Keratinocyte (primary cell): ENCODE data around the gene GSTA5. TPM values are rescaled to one million over a fixed set of nuclear protein-coding genes. Genes with fewer than 3 reads are reported as not detected.

Source experiments
- DNase-seq: peaks from one replicate; pipeline ENCODE4 v3.0.0-alpha.2; 2011; ENCODE audit warnings: low read depth, missing footprints, low spot score
- FAIRE-seq: peaks from 2 replicates; lab custom pipeline; 2011; peaks lifted over from hg19 to GRCh38; lab: Jason Lieb, UNC
- H2AFZ ChIP-seq: 2 replicates; pipeline ENCODE4 v1.6.0; 2012; ENCODE audit warnings: low read length, control low read depth, inconsistent platforms; ENCODE audit not compliant: control insufficient read depth
- H3K27ac ChIP-seq: 2 replicates; pipeline ENCODE4 v1.5.1; 2011; ENCODE audit warnings: low read length; ENCODE audit not compliant: control insufficient read depth, insufficient read depth
- H3K27me3 ChIP-seq: 3 replicates; pipeline ENCODE4 v1.6.0; 2011; ENCODE audit warnings: low read length; ENCODE audit not compliant: control insufficient read depth, insufficient read depth; ENCODE audit errors: extremely low read depth
- H3K36me3 ChIP-seq, 2 experiments: 2 replicates in 1 of 2; 3 replicates in 1 of 2; pipeline ENCODE4 v1.5.1; 2011; ENCODE audit warnings: low read length in 2 of 2, mild to moderate bottlenecking in 1 of 2; ENCODE audit not compliant: control insufficient read depth in 2 of 2, insufficient read depth in 2 of 2; ENCODE audit errors: extremely low read depth in 1 of 2
- H3K4me1 ChIP-seq: 3 replicates; pipeline ENCODE4 v1.5.1; 2011; ENCODE audit warnings: low read length; ENCODE audit not compliant: control insufficient read depth, insufficient read depth; ENCODE audit errors: extremely low read depth
- H3K4me2 ChIP-seq: 3 replicates; pipeline ENCODE4 v1.6.0; 2011; ENCODE audit warnings: low read depth, low read length; ENCODE audit not compliant: control insufficient read depth, insufficient read depth; ENCODE audit errors: extremely low read depth
- H3K4me3 ChIP-seq, 3 experiments: fragments of 200-600 bp in 1 of 3; sonication (generic) in 1 of 3; 2 replicates in 2 of 3; 3 replicates in 1 of 3; pipeline ENCODE4 v1.5.1; 2011 to 2016; ENCODE audit warnings: low read length in 3 of 3, mild to moderate bottlenecking in 3 of 3, control low read depth in 2 of 3, inconsistent platforms in 1 of 3, low read depth in 1 of 3, mixed read lengths in 1 of 3, mixed run types in 1 of 3, moderate library complexity in 1 of 3; ENCODE audit not compliant: control insufficient read depth in 2 of 3, insufficient read depth in 2 of 3; ENCODE audit errors: extremely low read depth in 1 of 3
- H3K79me2 ChIP-seq: 2 replicates; pipeline ENCODE4 v1.6.0; 2012; ENCODE audit warnings: low read length; ENCODE audit not compliant: control insufficient read depth, insufficient read depth
- H3K9ac ChIP-seq: 3 replicates; pipeline ENCODE4 v1.6.0; 2011; ENCODE audit warnings: low read length; ENCODE audit not compliant: control insufficient read depth, insufficient read depth; ENCODE audit errors: extremely low read depth
- H3K9me1 ChIP-seq: 3 replicates; pipeline ENCODE4 v1.6.0; 2011; ENCODE audit warnings: low read length; ENCODE audit not compliant: control insufficient read depth, insufficient read depth; ENCODE audit errors: extremely low read depth
- H3K9me3 ChIP-seq: 2 replicates; pipeline ENCODE4 v1.5.1; 2012; ENCODE audit warnings: low read depth, low read length; ENCODE audit not compliant: control insufficient read depth
- H4K20me1 ChIP-seq: 3 replicates; pipeline ENCODE4 v1.6.0; 2011; ENCODE audit warnings: low read length; ENCODE audit not compliant: control insufficient read depth, insufficient read depth; ENCODE audit errors: extremely low read depth
- CTCF ChIP-seq, 3 experiments: IDR thresholded peaks in 1 of 3; conservative IDR thresholded peaks in 1 of 3; optimal IDR thresholded peaks in 1 of 3; 2 replicates in 2 of 3; 3 replicates in 1 of 3; pipeline versions ENCODE3 to v1.5.1; 2011; ENCODE audit warnings: low read length in 3 of 3, mild to moderate bottlenecking in 3 of 3, moderate library complexity in 2 of 3, control low read depth in 1 of 3, inconsistent platforms in 1 of 3; ENCODE audit not compliant: insufficient read depth in 2 of 3; ENCODE audit errors: extremely low read depth in 1 of 3
- EZH2 ChIP-seq: IDR thresholded peaks from one replicate; pipeline ENCODE4 v1.6.1; 2012; ENCODE audit warnings: inconsistent platforms, mild to moderate bottlenecking, low read length, moderate library complexity
- dilution Hi-C: fragments of 300-500 bp; cut with MboI; formaldehyde crosslinking; loops from one replicate; pipeline ENCODE4 v1.7.0; 2020; ENCODE audit warnings: low sequenced_read_pairs; ENCODE audit not compliant: extremely low pct_ligation_motif_present
- polyA plus RNA-seq, 5 experiments: library from polyadenylated mRNA; depleted of rRNA in 3 of 5; stranded (reverse) in 3 of 5; stranded (forward) in 1 of 5; unstranded in 1 of 5; fragments of >200 nt; gene quantifications; 1 replicate in 1 of 5; 2 replicates in 3 of 5; 3 replicates in 1 of 5; pipeline versions ENCODE4 v1.2.1 to v1.2.3, GENCODE V29; 2011 to 2012; ENCODE audit warnings: missing spikeins in 2 of 5, low read depth in 1 of 5, low replicate concordance in 1 of 5

Gene GSTA5
- polyA plus RNA-seq, 1 donor (not counting 4 experiments of a cell fraction or from before 2014, with no cell fraction given) = not detected

- no peak overlapping the region for H2AFZ ChIP-seq
- dilution Hi-C loops = no loop called here
- no peaks in the 10 kb centered on the region for H3K9me1 ChIP-seq
Measured at GRCh38 chr6:52821842-52822241, 18.8 kb downstream of the GSTA5 start.

GRCh38 chr6:52820198-52820597, 20.4 kb downstream of the GSTA5 start:
- no peaks in the 10 kb centered on the region for H3K79me2 ChIP-seq
- no peaks in the 10 kb centered on the region for H3K4me1 ChIP-seq
- H3K27ac ChIP-seq = no peak overlapping the region
- FAIRE-seq (no peak), DNase-seq (no peak)
- no peaks in the 10 kb centered on the region for H3K9me3 ChIP-seq
- TF ChIP-seq CTCF (optimal IDR thresholded peaks at IDR 0.05 in 1 of 3, IDR thresholded peaks at IDR 0.05 in 1 of 3, conservative IDR thresholded peaks at IDR 0.05 in 1 of 3; ENCODE audit: extremely low read depth in 1 of 3, insufficient read depth in 2 of 3, low read length in 3 of 3) (no peak), EZH2 (no peak)
- no peak overlapping the region for H3K4me3 ChIP-seq
- H3K9ac ChIP-seq = no peak overlapping the region
- H2AFZ ChIP-seq = no peak overlapping the region
- H3K36me3 ChIP-seq = no peaks in the 10 kb centered on the region
- H3K27me3 ChIP-seq = no peaks in the 10 kb centered on the region
- H3K9me1 ChIP-seq = no peaks in the 10 kb centered on the region
- no peaks in the 10 kb centered on the region for H4K20me1 ChIP-seq
- dilution Hi-C loops = no loop called here
- H3K4me2 ChIP-seq = no peak overlapping the region

More at GRCh38 chr6:52821842-52822241, 18.8 kb downstream of the GSTA5 start:
- TF ChIP-seq EZH2 = no peak
- TF ChIP-seq CTCF (optimal IDR thresholded peaks at IDR 0.05 in 1 of 3, IDR thresholded peaks at IDR 0.05 in 1 of 3, conservative IDR thresholded peaks at IDR 0.05 in 1 of 3; ENCODE audit: extremely low read depth in 1 of 3, insufficient read depth in 2 of 3, low read length in 3 of 3) = no peak
- Histone ChIP-seq H3K4me2 (no peak overlapping the region), H3K4me3 (no peak overlapping the region), H4K20me1 (no peaks in the 10 kb centered on the region), H3K27me3 (no peaks in the 10 kb centered on the region), H3K27ac (no peak overlapping the region), H3K9me3 (no peaks in the 10 kb centered on the region), H3K4me1 (no peaks in the 10 kb centered on the region), H3K79me2 (no peaks in the 10 kb centered on the region), H3K36me3 (no peaks in the 10 kb centered on the region), H3K9ac (no peak overlapping the region)
- FAIRE-seq (no peak), DNase-seq (no peak)
